ENCODE measurements around the gene REPS2. TPM values are rescaled to one million over a fixed set of nuclear protein-coding genes. Genes with fewer than 3 reads are reported as not detected.

REPS2 gene
- total RNA-seq, 4 donors from 2014 or later = 10.8 to 37.0 (median 17.5) TPM

- in situ Hi-C loops (cut with MboI; ENCODE audit: low pct_ligation_motif_present in 1 of 4, low pct_unique_long_range_greater_than_20kb in 1 of 4, low sequenced_read_pairs in 3 of 4) = no loop called here
- no peaks in the 10 kb centered on the region for H3K9me3 ChIP-seq
- H3K4me1 ChIP-seq = no peaks in the 10 kb centered on the region
- intact Hi-C loops (cut with DNase I; ENCODE audit: low total_unique reads) = no loop called here
- no peaks in the 10 kb centered on the region for H3K27me3 ChIP-seq
- no peaks in the 10 kb centered on the region for H3K36me3 ChIP-seq
- TF ChIP-seq EP300 (IDR thresholded peaks at IDR 0.05; ENCODE audit: low read depth) (no peak), POLR2AphosphoS5 (IDR thresholded peaks at IDR 0.05) (no peak), POLR2A (IDR thresholded peaks at IDR 0.05) (no peak), CTCF (IDR thresholded peaks at IDR 0.05) (no peak)
- no peak for DNase-seq
- H3K4me3 ChIP-seq = no peak overlapping the region
- no peak overlapping the region for H3K27ac ChIP-seq
- 30 to 44% methylated on average over 1 to 3 of the region's 3 CpGs for WGBS, 2 donors (ENCODE audit: low coverage in 1 of 2)
These were observed 15.1 kb upstream of the REPS2 start for GRCh38 chrX:16931371-16931770.

GRCh38 chrX:16931855-16932575 lies 14.4 kb upstream of the REPS2 start:
- Histone ChIP-seq H3K27me3 (no peaks in the 10 kb centered on the region), H3K27ac (no peak overlapping the region), H3K4me1 (no peaks in the 10 kb centered on the region), H3K36me3 (no peaks in the 10 kb centered on the region), H3K9me3 (no peaks in the 10 kb centered on the region), H3K4me3 (no peak overlapping the region)
- intact Hi-C loops (cut with DNase I; ENCODE audit: low total_unique reads) = no loop called here
- DNase-seq = no peak
- no peak for TF ChIP-seq POLR2AphosphoS5 (IDR thresholded peaks at IDR 0.05)
- no peak for TF ChIP-seq POLR2A (IDR thresholded peaks at IDR 0.05)
- TF ChIP-seq EP300 (IDR thresholded peaks at IDR 0.05; ENCODE audit: low read depth) = no peak
- no peak for TF ChIP-seq CTCF (IDR thresholded peaks at IDR 0.05)
- in situ Hi-C loops (cut with MboI; ENCODE audit: low pct_ligation_motif_present in 1 of 4, low pct_unique_long_range_greater_than_20kb in 1 of 4, low sequenced_read_pairs in 3 of 4) = no loop called here
- WGBS, 2 donors (ENCODE audit: low coverage in 1 of 2) = 50% methylated on average over 3 of the region's 3 CpGs; no CpG with 5 or more reads in 1 of the 2 donors

- TF ChIP-seq CTCF (IDR thresholded peaks at IDR 0.05) = no peak
- TF ChIP-seq POLR2A (IDR thresholded peaks at IDR 0.05) = no peak
- no peak for TF ChIP-seq POLR2AphosphoS5 (IDR thresholded peaks at IDR 0.05)
- TF ChIP-seq EP300 (IDR thresholded peaks at IDR 0.05; ENCODE audit: low read depth) = no peak
- in situ Hi-C loops (cut with MboI; ENCODE audit: low pct_ligation_motif_present in 1 of 4, low pct_unique_long_range_greater_than_20kb in 1 of 4, low sequenced_read_pairs in 3 of 4) = no loop called here
- no peak overlapping the region for H3K4me3 ChIP-seq
- no peaks in the 10 kb centered on the region for H3K9me3 ChIP-seq
- 62% methylated on average over 3 of the region's 3 CpGs; no CpG with 5 or more reads in 1 of the 2 donors for WGBS, 2 donors (ENCODE audit: low coverage in 1 of 2)
- H3K36me3 ChIP-seq = no peaks in the 10 kb centered on the region
- no peaks in the 10 kb centered on the region for H3K27me3 ChIP-seq
- no peaks in the 10 kb centered on the region for H3K4me1 ChIP-seq
- DNase-seq = no peak
- no peak overlapping the region for H3K27ac ChIP-seq
- intact Hi-C loops (cut with DNase I; ENCODE audit: low total_unique reads) = no loop called here
These were observed 12.3 kb upstream of the REPS2 start for GRCh38 chrX:16934185-16934584.

GRCh38 chrX:16946971-16947562 lies 609 bp downstream of the REPS2 start:
- in situ Hi-C loops (cut with MboI; ENCODE audit: low pct_ligation_motif_present in 1 of 4, low pct_unique_long_range_greater_than_20kb in 1 of 4, low sequenced_read_pairs in 3 of 4) (no loop called here), intact Hi-C loops (cut with DNase I; ENCODE audit: low total_unique reads) (no loop called here)
- Histone ChIP-seq H3K27me3 (no peaks in the 10 kb centered on the region), H3K4me1 (peaks cover 0 to 3% (median 0%) of the 10 kb centered on the region in 4 donors), H3K27ac (peak overlapping the region; percentile 67 to 83 (median 76)), H3K9me3 (no peaks in the 10 kb centered on the region), H3K4me3 (peak overlapping the region; percentile 49 to 80 (median 70)), H3K36me3 (no peaks in the 10 kb centered on the region)
- TF ChIP-seq EP300 (IDR thresholded peaks at IDR 0.05; ENCODE audit: low read depth) = no peak
- no peak for TF ChIP-seq POLR2AphosphoS5 (IDR thresholded peaks at IDR 0.05)
- TF ChIP-seq CTCF (IDR thresholded peaks at IDR 0.05) = no peak
- TF ChIP-seq POLR2A (IDR thresholded peaks at IDR 0.05) = no peak
- DNase-seq = peak; percentile 23
- WGBS, 2 donors (ENCODE audit: low coverage in 1 of 2) = 46% methylated on average over 42 of the region's 43 CpGs; no CpG with 5 or more reads in 1 of the 2 donors

Data from transverse colon (tissue), 4 donors.